ENCODE results near the gene ETV6. TPM values are rescaled to one million over a fixed set of nuclear protein-coding genes. Genes with fewer than 3 reads are reported as not detected.

The ETV6 gene
- total RNA-seq, 1 donor from 2014 or later: 31.4 TPM

DNA sequence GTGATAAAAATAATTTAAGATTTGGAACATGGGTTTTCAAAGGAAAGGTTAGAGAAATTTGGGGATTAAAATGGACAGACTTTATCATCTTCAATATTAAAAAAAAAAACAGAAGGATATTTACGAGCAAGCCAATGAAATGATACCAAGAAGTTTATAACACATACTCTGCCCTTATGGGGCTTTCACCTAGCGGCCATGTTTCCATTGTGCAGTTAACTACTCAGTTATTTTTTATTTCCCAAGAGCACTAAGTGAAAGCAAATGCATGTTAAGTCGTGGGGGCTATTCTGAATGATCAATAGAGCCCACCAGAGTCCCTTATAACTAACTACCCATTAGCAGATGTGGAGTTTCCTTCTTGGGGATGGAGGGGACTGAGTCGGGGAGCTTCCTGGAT, 53.9 kb downstream of the ETV6 start:
- DNase-seq (ENCODE audit: low spot score in 2 of 2, unreplicated experiment in 2 of 2): no peak
- Mint-ChIP-seq H3K27ac (no peak overlapping the region), H3K27me3 (ENCODE audit: low read depth) (no peaks in the 10 kb centered on the region), H3K9me3 (peaks cover 3% of the 10 kb centered on the region), H3K36me3 (peaks cover 3% of the 10 kb centered on the region), H3K4me1 (peaks cover 47% of the 10 kb centered on the region), H3K4me3 (no peak overlapping the region)
- TF ChIP-seq CTCF (IDR thresholded peaks at IDR 0.05; ENCODE audit: unreplicated experiment): no peak

- no peak overlapping the region for H3K27ac Mint-ChIP-seq
- no peak overlapping the region for H3K4me3 Mint-ChIP-seq
- no peak for DNase-seq (ENCODE audit: low spot score in 2 of 2, unreplicated experiment in 2 of 2)
- no peaks in the 10 kb centered on the region for H3K27me3 Mint-ChIP-seq (ENCODE audit: low read depth)
- H3K9me3 Mint-ChIP-seq: peaks cover 3% of the 10 kb centered on the region
- H3K4me1 Mint-ChIP-seq: peaks cover 51% of the 10 kb centered on the region
- H3K36me3 Mint-ChIP-seq: peaks cover 3% of the 10 kb centered on the region
- TF ChIP-seq CTCF (IDR thresholded peaks at IDR 0.05; ENCODE audit: unreplicated experiment): no peak
Observed at GRCh38 chr12:11704089-11704488, 54.6 kb downstream of the ETV6 start.

GRCh38 chr12:11705010-11705409, 55.5 kb downstream of the ETV6 start:
- DNase-seq (ENCODE audit: low spot score in 2 of 2, unreplicated experiment in 2 of 2): no peak
- Mint-ChIP-seq H3K9me3 (peaks cover 3% of the 10 kb centered on the region), H3K27ac (peak overlapping the region; percentile 69), H3K4me3 (no peak overlapping the region), H3K4me1 (peaks cover 54% of the 10 kb centered on the region), H3K27me3 (ENCODE audit: low read depth) (no peaks in the 10 kb centered on the region), H3K36me3 (peaks cover 3% of the 10 kb centered on the region)
- no peak for TF ChIP-seq CTCF (IDR thresholded peaks at IDR 0.05; ENCODE audit: unreplicated experiment)

DNA sequence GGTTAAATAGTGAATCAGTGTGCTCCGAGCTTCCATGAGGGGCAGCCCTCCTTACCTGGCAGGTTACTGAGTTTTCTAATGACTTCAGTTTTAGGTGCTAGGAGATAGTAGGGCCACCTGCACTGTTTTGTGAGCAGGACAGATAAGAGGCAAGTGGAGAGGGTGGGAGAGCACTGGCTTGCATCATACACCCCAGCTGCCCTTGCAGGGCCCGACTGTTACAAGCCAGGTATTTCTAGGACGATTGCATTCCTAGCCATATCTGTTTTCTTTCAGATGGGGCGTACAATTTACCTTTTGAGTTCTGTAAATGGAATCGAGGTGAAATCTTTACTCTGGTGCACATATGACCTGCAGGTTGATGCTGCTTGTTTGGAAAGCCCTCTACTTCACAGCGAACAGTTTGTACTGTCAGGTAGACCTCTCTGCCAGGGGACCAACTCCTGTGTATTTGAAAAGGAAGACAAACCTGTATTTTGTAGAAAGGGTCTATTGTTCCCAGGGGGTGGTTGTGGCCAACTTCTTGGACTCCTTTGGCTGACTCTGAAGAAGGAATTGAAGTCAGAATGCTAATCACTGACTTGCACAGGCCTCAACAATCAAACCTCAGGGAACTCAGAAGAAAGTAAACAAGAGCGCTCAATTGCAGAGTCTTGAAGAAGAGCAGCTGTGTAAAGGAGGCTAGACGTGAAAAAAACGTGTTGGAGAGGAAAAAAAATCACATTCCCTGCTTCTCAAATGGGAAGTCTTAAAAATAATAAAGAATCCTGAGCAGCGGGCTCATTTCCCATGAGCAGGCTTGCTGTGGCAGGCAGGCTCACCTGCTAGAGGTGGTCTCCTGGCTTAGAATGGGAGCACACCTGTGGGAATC, 57.3 kb downstream of the ETV6 start:
- H3K9me3 Mint-ChIP-seq: peaks cover 3% of the 10 kb centered on the region
- H3K36me3 Mint-ChIP-seq: peaks cover 3% of the 10 kb centered on the region
- peaks cover 46% of the 10 kb centered on the region for H3K4me1 Mint-ChIP-seq
- peak overlapping the region; percentile 84 for H3K27ac Mint-ChIP-seq
- H3K27me3 Mint-ChIP-seq (ENCODE audit: low read depth): no peaks in the 10 kb centered on the region
- no peak overlapping the region for H3K4me3 Mint-ChIP-seq
- no peak for TF ChIP-seq CTCF (IDR thresholded peaks at IDR 0.05; ENCODE audit: unreplicated experiment)
- DNase-seq (ENCODE audit: low spot score in 2 of 2, unreplicated experiment in 2 of 2): no peak

GRCh38 chr12:11707535-11707934, 58.1 kb downstream of the ETV6 start:
- Mint-ChIP-seq H3K4me3 (no peak overlapping the region), H3K9me3 (peaks cover 3% of the 10 kb centered on the region), H3K36me3 (peaks cover 3% of the 10 kb centered on the region), H3K4me1 (peaks cover 46% of the 10 kb centered on the region), H3K27me3 (ENCODE audit: low read depth) (no peaks in the 10 kb centered on the region), H3K27ac (peak overlapping the region; percentile 84)
- TF ChIP-seq CTCF (IDR thresholded peaks at IDR 0.05; ENCODE audit: unreplicated experiment): no peak
- DNase-seq (ENCODE audit: low spot score in 2 of 2, unreplicated experiment in 2 of 2): peak in 1 of 2 experiments; percentile 50
